Omental fat pad (tissue), 4 donors: ENCODE measurements around the gene CRABP1. TPM values are rescaled to one million over a fixed set of nuclear protein-coding genes. Genes with fewer than 3 reads are reported as not detected.

Source experiments
- ATAC-seq: fragments of 150-250 bp; one replicate; pipeline ENCODE4 v1.9.1; 2016; ENCODE audit warnings: mild to moderate bottlenecking, moderate library complexity; ENCODE audit not compliant: low FRiP score
- DNase-seq: peaks from one replicate; pipeline ENCODE4 v3.0.0-alpha.2; 2019; ENCODE audit warnings: low spot score
- total RNA-seq, 4 donors: library from RNA; depleted of rRNA; stranded (reverse); fragments of >200 nt; gene quantifications; one replicate each; pipeline ENCODE4 v1.1.0, GENCODE V29; 2016
- TF ChIP-seq, protein P1 (sequence below), 3 donors: fragments of 450-650 bp; IDR thresholded peaks; one replicate each; pipeline ENCODE4 v1.5.1; 2016 to 2017; ENCODE audit warnings: antibody characterized with exemption in 3 of 3, mild to moderate bottlenecking in 3 of 3, moderate library complexity in 2 of 3

CRABP1 gene
- total RNA-seq, 4 donors from 2014 or later = 1.6 TPM; not detected in 3

GRCh38 chr15:78322724-78323521 is 17.2 kb upstream of the CRABP1 start:
- DNase-seq (no peak), ATAC-seq (no peak)

GRCh38 chr15:78323693-78324092 is 16.5 kb upstream of the CRABP1 start:
- TF ChIP-seq, protein P1, sequence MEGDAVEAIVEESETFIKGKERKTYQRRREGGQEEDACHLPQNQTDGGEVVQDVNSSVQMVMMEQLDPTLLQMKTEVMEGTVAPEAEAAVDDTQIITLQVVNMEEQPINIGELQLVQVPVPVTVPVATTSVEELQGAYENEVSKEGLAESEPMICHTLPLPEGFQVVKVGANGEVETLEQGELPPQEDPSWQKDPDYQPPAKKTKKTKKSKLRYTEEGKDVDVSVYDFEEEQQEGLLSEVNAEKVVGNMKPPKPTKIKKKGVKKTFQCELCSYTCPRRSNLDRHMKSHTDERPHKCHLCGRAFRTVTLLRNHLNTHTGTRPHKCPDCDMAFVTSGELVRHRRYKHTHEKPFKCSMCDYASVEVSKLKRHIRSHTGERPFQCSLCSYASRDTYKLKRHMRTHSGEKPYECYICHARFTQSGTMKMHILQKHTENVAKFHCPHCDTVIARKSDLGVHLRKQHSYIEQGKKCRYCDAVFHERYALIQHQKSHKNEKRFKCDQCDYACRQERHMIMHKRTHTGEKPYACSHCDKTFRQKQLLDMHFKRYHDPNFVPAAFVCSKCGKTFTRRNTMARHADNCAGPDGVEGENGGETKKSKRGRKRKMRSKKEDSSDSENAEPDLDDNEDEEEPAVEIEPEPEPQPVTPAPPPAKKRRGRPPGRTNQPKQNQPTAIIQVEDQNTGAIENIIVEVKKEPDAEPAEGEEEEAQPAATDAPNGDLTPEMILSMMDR (IDR thresholded peaks at IDR 0.05) = no peak
- ATAC-seq = no peak

More at GRCh38 chr15:78322724-78323521, 17.2 kb upstream of the CRABP1 start:
- TF ChIP-seq, protein P1 (IDR thresholded peaks at IDR 0.05) = no peak

GRCh38 chr15:78324144-78324543 is 16.0 kb upstream of the CRABP1 start:
- TF ChIP-seq, protein P1 (IDR thresholded peaks at IDR 0.05) = no peak
- no peak for ATAC-seq
- DNase-seq = no peak

More at GRCh38 chr15:78323693-78324092, 16.5 kb upstream of the CRABP1 start:
- DNase-seq = no peak

DNA sequence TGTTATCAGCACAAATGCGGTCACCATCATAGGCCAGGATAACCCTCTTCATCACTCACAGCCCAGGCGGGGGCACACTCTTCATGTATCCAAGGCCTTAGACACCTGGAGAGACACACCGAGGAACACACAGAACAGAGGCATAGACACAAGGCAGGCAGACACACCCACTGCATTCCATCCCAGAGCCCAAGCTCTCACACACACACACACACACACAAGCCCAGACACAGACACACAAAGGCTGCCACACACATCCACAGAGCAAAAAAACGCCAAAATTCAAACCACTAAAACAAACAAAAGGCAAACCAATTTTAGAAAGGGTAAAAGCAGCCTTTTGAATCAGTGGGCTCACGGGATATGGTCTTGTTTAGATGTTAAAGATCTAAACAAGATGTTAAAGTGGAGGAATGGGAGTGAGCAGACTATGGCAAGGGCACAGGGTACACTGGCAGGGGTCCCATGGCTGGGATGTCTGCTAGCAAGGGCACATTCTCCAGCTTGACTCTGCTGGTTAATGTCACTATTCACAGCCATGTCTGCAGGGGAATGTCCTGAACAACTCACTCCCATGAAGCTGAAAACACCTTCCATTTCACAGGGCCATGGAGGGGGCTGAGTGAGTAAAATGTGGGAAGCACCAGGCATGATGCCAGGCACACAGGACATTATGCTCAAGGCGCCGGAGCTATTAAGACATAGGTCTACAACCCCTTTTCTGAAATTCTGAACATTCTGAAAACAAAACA is 14.9 kb upstream of the CRABP1 start:
- TF ChIP-seq, protein P1 (IDR thresholded peaks at IDR 0.05) = no peak
- ATAC-seq (no peak), DNase-seq (no peak)

GRCh38 chr15:78327466-78327865 is 12.7 kb upstream of the CRABP1 start:
- ATAC-seq (no peak), DNase-seq (no peak)

GRCh38 chr15:78329625-78330024 is 10.5 kb upstream of the CRABP1 start:
- no peak for ATAC-seq
- DNase-seq = no peak
- TF ChIP-seq, protein P1 (IDR thresholded peaks at IDR 0.05) = no peak

More at GRCh38 chr15:78327466-78327865, 12.7 kb upstream of the CRABP1 start:
- TF ChIP-seq, protein P1 (IDR thresholded peaks at IDR 0.05) = no peak
